Suprapubic skin (tissue), 3 donors: ENCODE measurements around the gene ARHGAP32.

Experiments
- POLR2A ChIP-seq, 2 donors: fragments of 450-650 bp; IDR thresholded peaks; one replicate each; pipeline ENCODE4 v1.6.1; 2017; ENCODE audit warnings: antibody characterized with exemption in 2 of 2, mild to moderate bottlenecking in 2 of 2, moderate library complexity in 2 of 2
- TF ChIP-seq, protein P1 (sequence below), 2 donors: fragments of 200-600 bp in 1 of 2; fragments of 450-650 bp in 1 of 2; sonication (generic) in 1 of 2; IDR thresholded peaks; one replicate each; pipeline ENCODE4 v1.5.1; 2016 to 2019; ENCODE audit warnings: antibody characterized with exemption in 2 of 2, mild to moderate bottlenecking in 1 of 2, moderate library complexity in 1 of 2

DNA sequence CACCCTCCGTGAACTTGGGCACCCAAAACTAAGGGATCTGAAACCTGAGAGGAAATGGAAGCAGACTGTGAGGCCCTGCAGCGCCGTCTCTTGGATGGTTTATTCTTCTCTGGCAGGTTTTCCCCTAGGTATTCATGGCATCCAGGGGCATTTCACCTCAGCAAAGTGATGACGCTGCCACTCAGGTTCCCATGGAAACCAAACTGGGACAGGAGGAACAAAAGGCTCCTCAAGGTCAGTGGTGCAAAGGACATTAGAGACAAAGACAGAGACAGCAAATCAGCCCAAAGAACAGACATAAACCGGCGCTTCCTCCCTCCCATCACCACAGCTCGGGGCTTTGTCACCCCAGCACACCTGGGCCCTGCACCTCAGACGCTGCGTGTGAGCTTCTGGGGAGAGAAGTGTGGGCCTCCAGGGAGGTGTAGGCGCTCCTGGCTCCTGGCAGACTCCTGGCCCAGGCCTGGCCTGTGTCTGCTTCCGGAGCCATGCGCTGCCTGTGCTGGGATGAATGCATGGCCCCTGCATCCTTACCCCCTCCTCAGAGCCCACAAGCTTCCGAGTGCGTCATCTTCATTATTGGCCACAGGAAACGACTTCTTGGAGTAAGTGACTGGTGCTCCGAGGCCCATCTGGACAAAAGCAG lies 255.4 kb downstream of the ARHGAP32 start:
- TF ChIP-seq POLR2A (IDR thresholded peaks at IDR 0.05), result no peak
- TF ChIP-seq, protein P1, sequence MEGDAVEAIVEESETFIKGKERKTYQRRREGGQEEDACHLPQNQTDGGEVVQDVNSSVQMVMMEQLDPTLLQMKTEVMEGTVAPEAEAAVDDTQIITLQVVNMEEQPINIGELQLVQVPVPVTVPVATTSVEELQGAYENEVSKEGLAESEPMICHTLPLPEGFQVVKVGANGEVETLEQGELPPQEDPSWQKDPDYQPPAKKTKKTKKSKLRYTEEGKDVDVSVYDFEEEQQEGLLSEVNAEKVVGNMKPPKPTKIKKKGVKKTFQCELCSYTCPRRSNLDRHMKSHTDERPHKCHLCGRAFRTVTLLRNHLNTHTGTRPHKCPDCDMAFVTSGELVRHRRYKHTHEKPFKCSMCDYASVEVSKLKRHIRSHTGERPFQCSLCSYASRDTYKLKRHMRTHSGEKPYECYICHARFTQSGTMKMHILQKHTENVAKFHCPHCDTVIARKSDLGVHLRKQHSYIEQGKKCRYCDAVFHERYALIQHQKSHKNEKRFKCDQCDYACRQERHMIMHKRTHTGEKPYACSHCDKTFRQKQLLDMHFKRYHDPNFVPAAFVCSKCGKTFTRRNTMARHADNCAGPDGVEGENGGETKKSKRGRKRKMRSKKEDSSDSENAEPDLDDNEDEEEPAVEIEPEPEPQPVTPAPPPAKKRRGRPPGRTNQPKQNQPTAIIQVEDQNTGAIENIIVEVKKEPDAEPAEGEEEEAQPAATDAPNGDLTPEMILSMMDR (IDR thresholded peaks at IDR 0.05), result no peak
